HG02678 (cell line): Measurements from ENCODE around the gene TIAM2.
"Not testable (repeated sequence)": the region's sequence is repeated elsewhere in the genome, so short reads cannot be mapped to it uniquely, and the experiment has no call there.

Source experiments
- ATAC-seq: cut with Tn5 transposase; IDR thresholded peaks from one replicate; pipeline ENCODE4 v1.9.1; 2021; ENCODE audit warnings: mild to moderate bottlenecking, moderate library complexity; ENCODE audit not compliant: unreplicated experiment

Gene TIAM2

DNA sequence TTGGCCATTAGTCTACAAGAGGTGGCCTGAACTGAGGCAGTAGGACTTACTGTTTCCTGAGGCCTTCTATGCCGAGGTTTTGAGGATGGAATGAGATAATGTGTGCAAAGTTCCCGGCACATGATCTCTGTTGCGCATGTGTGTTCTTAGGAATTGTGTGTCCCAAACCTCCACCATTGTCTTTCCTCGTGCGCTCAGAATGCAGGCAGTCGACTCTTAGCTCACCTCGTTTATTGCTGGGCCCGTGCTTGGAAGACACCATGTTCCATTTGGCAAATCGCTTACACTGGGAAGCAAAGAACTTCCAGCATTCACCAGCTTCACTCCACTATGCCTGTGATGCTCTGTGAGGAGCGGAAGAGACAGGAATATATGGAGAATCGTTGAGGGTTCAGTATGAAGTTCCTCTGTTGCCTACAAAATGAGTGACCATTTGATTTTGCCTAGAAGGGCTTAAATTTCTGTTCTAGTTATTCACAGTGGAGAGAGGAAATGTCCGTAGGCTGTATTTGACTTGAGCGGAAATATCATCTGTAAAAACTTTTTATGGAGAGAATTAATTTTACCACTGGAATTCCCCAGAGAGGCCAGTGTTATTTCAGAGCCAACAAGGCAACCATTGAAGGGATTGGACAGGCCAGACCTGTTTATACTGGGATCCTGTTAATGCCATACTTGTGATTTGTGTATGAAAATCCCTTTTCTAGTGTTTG is 193.0 kb downstream of the TIAM2 start:
- no peak for ATAC-seq

DNA sequence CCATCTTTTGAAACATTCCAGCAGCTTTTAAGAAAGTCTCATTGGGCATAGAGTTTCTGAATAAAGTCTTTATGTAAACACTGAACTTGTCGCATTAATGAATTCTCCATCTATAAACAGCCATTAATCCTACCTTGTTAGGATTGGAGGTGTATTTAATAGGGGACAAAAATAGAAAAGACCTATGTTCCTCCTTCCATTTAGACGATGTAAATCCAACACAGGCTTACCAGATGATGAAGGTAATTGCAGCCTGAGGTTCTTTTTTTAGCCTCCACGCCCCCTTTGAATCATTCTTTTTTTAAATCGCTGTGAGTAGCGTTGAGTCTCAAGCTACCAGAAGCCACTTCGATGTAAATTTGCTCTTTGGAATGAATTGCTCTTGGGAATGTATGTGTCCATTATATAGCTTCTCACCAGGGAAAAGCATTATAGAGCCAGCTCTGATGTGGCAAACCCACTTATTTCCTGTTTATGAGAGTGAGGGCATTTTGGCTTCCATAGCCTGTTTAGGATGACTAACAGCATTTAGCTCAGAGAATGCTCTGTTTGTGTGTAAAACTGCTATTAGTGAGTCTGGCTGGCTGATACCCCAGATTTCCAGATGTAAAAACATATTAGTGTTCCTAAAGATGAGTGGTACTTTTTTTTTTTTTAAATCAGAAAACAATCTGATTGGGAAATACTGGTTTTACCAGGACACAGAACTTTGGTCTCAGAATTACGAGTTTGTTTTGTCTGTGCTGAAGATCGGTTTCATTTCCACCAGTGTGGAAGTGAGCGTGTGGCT is 193.8 kb downstream of the TIAM2 start:
- ATAC-seq = no peak

DNA sequence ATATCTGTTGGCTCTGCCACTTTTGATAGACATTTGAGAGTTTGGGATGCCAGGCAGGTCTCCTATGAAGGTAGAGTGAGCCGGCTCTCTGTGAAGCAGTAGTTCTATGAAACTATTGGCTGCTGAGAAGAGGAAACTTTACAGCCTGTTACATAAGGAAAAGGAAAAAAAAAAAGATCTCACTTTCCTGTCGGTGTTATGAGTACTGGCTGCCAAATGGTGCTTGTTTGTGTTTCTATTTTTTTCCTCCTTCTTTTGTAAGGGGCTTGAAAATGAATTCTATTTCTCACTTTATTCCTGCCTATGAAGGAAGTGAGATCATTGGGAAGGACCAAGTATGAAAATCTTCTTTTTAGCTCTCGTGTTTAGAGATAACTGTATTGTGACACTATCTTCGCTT is 195.6 kb downstream of the TIAM2 start:
- ATAC-seq = no peak

DNA sequence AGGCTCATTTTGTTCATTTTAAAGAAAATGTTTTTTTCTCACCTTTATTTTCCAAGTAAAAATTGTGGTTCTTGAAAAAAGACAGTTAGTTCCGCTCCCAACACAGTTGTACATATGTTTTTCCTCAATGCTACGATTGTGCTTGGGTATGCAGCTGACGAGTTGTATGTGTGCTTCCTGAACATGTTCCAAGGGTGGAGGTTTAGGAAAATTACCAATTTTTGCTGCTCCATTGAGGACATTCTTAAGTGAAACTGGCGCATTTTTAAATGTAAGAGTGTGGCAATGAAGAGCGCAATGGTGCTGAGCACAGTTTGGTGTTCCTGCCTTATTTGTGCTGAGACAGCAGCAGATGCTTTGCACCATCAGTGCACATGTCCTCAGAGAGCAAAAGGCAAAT is 198.4 kb downstream of the TIAM2 start:
- ATAC-seq = no peak

DNA sequence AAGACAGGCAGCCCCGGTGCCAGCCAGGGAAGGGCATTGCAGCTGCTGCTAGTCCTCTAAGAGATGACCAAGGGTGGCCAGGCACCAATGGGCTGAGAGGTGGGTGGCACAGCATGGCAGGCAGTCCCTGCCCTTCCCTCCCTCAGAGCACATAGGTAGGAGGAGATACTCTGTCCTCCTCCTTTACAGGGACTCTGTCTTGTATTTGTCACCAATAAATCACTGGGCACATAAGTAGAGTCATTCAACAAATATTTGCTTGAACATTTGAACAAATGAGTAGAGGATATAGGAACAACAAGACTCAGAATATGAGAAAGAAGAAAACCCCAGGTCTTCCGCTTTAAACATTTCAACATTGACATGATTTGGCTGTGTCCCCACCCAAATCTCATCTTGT is 199.3 kb downstream of the TIAM2 start:
- no peak for ATAC-seq

DNA sequence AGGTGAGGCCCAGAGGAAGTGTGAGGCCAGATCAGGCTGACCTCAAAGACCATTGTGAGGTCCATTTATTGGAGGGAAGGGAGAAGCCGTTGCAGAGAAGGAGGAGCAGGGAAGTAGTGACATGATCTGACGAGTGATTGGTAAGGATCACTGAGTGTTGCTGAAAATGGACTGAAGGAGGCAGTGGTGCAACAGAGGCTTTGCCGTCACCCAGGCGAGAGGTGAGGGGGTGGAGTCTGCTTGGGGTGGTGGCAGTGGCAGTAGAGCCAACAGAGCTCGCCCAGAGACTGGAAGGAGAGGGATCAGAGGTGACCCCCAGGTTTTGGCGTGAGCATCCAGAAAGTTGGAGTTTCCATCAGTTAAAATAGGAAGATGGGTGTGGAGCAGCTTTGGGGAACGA is 200.8 kb downstream of the TIAM2 start:
- no peak for ATAC-seq

DNA sequence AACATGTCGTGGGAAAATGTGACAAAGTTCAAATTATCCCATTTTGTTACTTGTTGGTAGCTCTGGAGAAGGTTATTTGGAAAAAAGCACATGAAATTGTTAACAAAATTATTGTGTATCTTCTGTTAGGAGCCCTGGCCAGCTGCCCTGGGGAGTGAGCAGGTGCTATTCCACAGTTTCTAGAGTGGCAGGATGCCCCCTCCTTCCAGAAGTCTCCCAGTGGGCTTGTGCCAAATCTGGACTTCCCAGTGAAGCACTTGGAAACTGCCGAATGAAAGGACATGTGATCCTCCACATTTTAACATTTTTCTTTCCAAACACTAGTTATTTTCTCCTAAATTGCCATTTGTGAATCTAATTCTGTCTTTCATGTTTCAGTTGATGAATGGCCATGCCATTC is 201.8 kb downstream of the TIAM2 start:
- ATAC-seq = no peak

DNA sequence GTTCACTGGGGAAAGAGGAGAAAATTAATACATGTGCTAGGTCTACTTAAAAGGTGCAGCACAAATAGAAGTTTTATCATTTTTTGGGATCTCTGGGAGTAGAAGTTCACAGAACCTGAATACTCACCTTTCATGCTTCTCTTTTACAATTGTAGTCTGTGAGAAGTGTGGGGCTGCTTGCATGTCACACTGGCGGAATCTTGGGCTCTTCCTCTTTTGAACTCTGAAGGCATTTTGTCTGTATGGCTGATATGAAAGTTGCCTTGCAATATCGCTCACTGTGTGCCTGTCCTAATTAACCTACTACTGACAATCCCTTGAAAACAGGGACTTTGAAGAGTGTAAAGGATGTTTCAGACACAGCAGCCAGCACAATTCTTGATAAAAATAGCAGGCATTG is 202.8 kb downstream of the TIAM2 start:
- ATAC-seq = no peak

DNA sequence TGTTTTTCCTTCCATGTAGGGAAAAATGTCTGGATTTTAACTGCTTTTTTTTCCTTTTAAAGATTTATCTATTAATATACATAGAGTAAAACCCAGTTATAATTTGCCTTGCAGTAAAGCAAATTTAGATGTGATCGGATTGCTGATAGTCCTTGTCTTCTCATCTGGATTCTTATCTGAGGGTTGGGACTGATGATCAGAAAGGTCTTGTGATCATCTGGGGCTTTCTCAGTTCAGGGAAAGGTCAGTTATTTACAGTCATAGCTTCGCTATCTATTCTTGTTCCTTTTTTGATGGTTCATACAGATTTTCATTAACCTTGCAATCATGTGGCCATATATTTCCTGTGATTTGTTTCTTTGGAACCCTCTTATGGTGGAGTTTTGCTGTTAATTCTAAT is 204.9 kb downstream of the TIAM2 start:
- peak; percentile 53 for ATAC-seq

DNA sequence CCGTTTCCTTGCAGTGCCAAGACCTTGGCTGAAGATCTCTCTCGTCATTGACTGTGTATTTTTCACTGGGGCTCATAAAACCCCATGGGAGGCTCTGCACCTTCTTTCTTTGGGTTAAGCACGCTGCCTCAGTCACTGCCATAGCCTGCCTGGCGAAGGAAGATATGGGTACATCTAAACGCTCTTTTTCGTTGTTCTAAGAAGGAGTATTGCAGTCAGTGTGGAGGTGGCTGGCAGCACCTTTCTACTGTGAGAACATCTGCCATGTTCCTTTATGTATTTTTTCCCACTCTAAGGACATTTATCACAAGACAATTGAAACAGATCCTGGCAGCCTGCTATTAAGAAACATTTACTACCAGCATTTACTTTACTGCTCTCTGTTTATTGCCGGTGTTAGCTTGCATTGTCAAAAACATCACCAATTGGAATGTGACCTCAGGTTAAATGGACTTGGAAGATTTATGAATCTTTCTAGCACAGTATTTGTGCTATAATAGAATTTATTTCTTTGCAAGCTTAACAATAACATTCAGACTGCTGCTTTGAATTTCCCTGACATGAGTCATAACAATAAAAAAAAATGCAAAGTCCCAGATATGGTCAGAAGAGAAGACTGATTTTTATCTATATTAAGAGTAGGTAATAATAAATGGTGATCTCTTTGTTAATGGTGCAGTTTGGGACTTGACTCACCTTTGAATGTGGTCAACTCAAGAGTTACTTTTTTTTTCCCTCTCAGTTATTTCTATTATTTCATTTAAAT is 206.5 kb downstream of the TIAM2 start:
- no peak for ATAC-seq

DNA sequence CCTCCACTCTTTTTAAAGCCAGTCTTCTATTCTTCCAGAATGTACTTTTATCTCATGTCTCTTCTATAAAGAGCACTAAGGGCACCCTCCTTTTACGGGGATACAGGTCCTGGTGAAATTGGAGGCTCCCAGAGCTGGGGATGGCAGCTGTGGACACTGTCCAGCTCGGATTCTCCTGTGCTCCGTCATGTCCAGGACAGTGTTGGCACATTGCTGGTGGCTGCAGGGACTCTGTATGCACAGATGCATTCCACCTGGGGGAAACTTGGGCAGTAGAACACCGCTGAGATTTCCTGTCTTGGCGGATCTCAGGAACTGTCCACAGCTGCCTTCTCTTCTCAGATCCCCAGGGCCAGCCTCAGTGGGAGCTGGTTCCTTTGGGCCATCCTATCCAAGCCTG is 212.1 kb downstream of the TIAM2 start:
- no peak for ATAC-seq

DNA sequence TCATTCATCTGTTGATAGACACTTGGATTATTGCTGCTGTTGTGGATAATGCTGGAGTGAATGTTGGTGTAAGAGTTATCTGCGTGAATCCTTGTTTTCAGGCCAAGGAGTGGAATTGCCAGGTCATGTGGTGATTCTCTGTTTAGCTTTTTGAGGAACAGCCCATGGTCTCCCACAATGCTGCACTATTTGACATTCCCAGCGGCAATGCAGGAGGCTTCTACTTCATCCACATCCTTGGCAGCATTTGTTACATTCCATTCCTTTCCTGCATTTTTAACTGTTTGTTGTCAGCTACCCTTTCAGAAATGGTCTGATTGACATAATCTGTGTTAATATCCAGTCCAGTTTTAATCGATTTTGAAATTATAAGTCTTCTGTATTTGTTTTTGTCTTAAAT is 217.0 kb downstream of the TIAM2 start:
- no peak for ATAC-seq

DNA sequence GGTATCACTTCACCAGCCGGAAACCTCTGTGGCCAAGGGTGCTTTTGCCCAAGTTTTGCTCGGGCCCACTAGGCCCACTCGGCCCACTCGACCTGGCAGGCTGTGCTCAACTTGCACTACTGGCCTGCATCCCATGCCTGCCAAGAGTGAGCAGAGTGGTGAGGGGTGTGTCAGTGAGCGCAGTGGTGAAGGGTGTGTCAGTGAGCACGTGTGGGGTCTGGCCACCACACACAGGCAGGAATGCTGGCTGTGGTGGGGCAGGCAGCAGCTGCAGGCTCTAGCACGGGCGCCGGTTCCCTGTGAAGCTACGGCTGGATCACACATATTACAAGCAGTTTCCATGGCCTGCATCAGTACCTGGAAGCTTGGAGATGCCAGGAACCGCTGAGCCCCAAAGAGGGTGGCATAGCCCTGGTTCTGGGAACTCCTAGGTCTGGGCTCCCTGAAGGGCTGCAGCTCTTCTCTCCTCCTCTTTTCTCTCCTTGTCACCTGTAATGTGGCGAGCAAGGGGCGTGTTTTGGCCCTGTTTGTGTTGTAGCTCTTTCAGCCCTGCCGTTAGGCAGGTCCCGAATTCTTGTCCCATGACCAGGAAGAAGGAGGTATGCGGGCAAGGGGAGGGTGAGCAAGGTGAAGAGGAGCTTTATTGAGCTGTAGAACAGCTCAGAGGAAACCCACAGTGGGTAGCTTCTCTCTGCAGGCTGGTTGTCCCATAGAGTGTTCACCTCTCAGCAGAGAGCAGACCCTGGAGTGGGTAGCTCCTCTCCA is 217.7 kb downstream of the TIAM2 start:
- no peak for ATAC-seq

DNA sequence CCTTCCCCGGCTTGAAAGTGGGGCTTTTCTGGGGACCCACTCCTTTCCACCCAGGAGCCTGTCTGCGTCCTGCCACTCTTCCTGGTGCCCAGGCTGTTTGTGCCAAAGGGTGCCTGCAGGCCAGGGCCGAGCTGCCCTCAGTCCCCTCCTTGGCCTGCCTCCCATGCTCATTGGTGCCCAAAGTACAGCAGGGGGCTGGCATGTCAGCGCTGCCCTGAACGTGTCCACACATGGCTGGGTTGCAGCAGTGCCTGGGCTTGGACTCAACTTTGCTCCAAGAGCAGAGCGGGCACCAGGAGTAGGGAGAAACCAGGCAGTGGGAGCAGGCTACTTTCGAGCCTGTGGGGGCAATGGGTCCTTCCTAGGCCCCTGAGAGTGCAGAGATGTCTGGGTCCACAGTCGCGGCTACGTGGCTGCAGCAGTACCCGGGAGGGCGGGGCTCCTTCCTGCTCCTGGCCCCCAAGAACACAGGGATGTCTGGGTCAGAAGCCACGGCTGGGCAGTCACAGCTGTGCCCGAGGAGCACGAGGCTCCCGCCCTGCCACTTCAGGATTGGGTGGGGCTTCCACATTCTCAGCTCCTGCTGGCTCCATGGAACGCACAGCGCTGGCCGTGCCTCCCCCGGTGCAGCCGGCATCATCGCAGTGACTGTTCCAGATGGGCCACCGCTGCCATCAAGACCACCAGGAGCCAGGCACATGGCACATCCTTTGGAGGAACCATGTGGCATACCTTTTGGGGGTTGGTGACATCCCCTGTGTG is 218.7 kb downstream of the TIAM2 start:
- no peak for ATAC-seq

DNA sequence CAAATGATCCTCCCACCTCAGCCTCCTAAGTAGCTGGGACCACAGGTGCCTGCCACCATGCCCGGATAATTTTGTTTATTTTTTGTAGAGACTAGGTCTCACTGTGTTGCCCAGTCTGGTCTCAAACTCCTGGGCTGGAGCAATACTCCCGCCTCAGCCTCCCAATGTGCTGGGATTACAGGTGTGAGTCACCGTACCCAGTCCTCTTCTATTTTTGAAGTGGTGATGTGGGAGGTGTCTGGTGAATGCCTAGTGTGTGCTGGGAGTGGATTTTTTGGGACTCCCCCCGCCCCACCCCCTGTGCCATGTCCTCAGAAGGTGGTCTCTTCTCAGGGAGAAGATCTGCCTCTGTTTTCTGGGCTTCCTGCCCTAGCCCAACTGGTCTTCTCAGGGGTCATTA is 220.8 kb downstream of the TIAM2 start:
- no peak for ATAC-seq

DNA sequence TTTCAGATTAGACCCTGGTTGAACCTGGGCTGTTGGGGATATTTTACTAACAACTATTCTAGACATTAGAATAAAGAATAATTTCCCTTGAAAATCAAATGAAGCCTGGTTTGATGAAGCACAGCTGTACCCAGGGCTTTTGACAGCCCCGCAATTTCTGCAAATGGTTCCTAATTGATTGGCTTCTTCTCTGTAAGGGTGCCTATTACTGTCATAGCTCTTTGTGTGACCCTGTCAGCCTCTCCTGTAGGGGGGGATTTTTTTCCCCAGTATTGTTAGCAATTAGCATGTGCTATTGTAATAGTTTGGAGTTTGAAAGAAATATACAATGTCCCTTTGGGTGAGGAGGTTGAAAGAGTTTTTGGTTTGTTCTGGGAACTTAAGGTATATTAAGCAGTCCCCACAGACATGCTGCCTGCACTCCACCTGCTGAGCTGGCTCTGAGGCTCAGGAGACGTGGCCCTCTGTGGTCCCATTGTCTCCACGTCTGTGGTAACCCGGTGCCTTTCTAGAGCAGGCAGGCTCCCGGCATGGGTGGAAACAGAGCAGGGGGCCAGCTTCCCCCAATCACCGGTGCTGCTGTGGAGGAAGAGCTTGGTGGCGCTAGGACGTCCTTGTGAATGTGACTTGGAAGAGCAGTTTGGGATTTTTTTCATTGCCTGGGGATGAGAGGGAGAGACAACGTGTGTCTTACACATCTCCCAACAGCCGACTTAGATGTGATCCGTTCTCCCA is 221.4 kb downstream of the TIAM2 start:
- ATAC-seq = no peak

DNA sequence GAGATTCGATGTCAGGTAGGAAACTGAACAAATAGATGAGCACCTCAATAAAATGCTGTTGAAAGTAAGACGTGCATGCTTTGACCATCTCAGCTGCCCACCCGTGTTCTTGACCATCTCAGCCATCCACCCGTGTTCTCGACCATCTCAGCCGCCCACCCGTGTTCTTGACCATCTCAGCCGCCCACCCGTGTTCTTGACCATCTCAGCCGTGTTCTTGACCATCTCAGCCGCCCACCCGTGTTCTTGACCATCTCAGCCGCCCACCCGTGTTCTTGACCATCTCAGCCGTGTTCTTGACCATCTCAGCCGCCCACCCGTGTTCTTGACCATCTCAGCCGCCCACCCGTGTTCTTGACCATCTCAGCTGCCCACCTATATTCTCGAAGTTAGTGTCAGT is 223.6 kb downstream of the TIAM2 start:
- ATAC-seq = not testable (repeated sequence)

DNA sequence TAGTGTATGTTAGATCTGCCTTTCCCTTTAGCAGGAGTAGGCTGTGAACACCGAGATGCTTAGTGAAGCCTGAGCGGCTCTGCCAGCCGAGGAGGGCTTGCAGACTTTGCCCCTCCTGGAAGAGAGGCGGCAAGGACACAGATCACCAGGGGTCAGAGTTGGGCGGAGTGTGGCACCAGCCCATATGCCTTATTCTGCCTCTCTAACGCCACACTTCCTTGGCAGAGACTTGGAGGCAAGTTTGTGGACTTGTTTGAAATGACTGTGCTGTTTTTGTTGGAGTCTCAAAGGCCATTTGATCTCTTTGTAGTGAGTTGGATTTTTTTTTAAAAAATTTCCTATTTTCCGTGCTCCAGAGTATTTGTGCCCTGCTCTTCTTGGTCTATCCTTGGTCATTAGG is 224.2 kb downstream of the TIAM2 start:
- ATAC-seq = no peak

DNA sequence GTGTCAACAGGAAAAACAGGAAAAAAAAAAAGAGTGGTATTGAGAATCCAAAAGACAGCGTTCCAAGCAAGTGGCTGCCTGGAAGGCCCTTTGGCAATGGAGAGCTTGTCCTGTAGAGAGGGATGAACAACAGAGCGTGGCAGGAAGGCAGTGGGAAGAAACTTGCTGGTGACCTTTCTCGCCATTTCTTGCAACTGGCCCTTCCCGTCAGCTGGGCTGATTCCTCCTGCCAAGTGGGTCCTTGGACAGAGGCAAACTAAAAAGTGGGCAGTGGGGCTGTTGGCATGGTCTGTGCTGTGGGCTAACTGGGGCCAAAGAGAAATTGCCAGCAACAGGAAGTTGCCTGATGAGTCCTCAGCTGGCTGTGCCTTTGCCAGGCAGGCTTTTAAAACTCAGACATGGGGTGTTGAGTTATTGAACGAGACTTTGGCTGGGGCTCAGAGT is 224.8 kb downstream of the TIAM2 start:
- ATAC-seq = no peak

DNA sequence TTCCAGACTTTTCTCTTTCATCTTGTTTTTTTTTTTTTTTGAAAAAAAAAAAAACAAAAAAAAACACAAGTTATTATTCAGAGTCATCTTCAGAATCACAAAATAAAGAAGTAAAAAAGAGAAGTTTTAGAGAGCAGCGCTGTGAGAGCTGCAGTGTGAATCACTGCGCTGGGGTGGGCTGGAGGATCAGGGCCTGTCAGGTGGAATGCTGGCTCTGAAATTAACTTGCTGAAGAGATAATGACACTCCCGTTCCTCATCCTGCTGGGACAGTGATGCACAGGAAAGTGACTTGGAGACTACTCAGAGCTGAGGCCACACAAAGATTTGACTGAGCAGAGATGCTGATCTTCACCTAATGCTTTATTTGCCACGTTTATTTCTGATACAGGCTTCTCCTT is 226.0 kb downstream of the TIAM2 start:
- ATAC-seq = no peak
